Keratinocyte (primary cell): Measurements from ENCODE around the gene EXT2. TPM values are rescaled to one million over a fixed set of nuclear protein-coding genes. Genes with fewer than 3 reads are reported as not detected.

ENCODE experiments used
- DNase-seq: peaks from one replicate; pipeline ENCODE4 v3.0.0-alpha.2; 2011; ENCODE audit warnings: low read depth, missing footprints, low spot score
- FAIRE-seq: peaks from 2 replicates; lab custom pipeline; 2011; peaks lifted over from hg19 to GRCh38; lab: Jason Lieb, UNC
- H2AFZ ChIP-seq: 2 replicates; pipeline ENCODE4 v1.6.0; 2012; ENCODE audit warnings: low read length, control low read depth, inconsistent platforms; ENCODE audit not compliant: control insufficient read depth
- H3K27ac ChIP-seq: 2 replicates; pipeline ENCODE4 v1.5.1; 2011; ENCODE audit warnings: low read length; ENCODE audit not compliant: control insufficient read depth, insufficient read depth
- H3K27me3 ChIP-seq: 3 replicates; pipeline ENCODE4 v1.6.0; 2011; ENCODE audit warnings: low read length; ENCODE audit not compliant: control insufficient read depth, insufficient read depth; ENCODE audit errors: extremely low read depth
- H3K36me3 ChIP-seq, 2 experiments: 2 replicates in 1 of 2; 3 replicates in 1 of 2; pipeline ENCODE4 v1.5.1; 2011; ENCODE audit warnings: low read length in 2 of 2, mild to moderate bottlenecking in 1 of 2; ENCODE audit not compliant: control insufficient read depth in 2 of 2, insufficient read depth in 2 of 2; ENCODE audit errors: extremely low read depth in 1 of 2
- H3K4me1 ChIP-seq: 3 replicates; pipeline ENCODE4 v1.5.1; 2011; ENCODE audit warnings: low read length; ENCODE audit not compliant: control insufficient read depth, insufficient read depth; ENCODE audit errors: extremely low read depth
- H3K4me2 ChIP-seq: 3 replicates; pipeline ENCODE4 v1.6.0; 2011; ENCODE audit warnings: low read depth, low read length; ENCODE audit not compliant: control insufficient read depth, insufficient read depth; ENCODE audit errors: extremely low read depth
- H3K4me3 ChIP-seq, 3 experiments: fragments of 200-600 bp in 1 of 3; sonication (generic) in 1 of 3; 2 replicates in 2 of 3; 3 replicates in 1 of 3; pipeline ENCODE4 v1.5.1; 2011 to 2016; ENCODE audit warnings: low read length in 3 of 3, mild to moderate bottlenecking in 3 of 3, control low read depth in 2 of 3, inconsistent platforms in 1 of 3, low read depth in 1 of 3, mixed read lengths in 1 of 3, mixed run types in 1 of 3, moderate library complexity in 1 of 3; ENCODE audit not compliant: control insufficient read depth in 2 of 3, insufficient read depth in 2 of 3; ENCODE audit errors: extremely low read depth in 1 of 3
- H3K79me2 ChIP-seq: 2 replicates; pipeline ENCODE4 v1.6.0; 2012; ENCODE audit warnings: low read length; ENCODE audit not compliant: control insufficient read depth, insufficient read depth
- H3K9ac ChIP-seq: 3 replicates; pipeline ENCODE4 v1.6.0; 2011; ENCODE audit warnings: low read length; ENCODE audit not compliant: control insufficient read depth, insufficient read depth; ENCODE audit errors: extremely low read depth
- H3K9me1 ChIP-seq: 3 replicates; pipeline ENCODE4 v1.6.0; 2011; ENCODE audit warnings: low read length; ENCODE audit not compliant: control insufficient read depth, insufficient read depth; ENCODE audit errors: extremely low read depth
- H3K9me3 ChIP-seq: 2 replicates; pipeline ENCODE4 v1.5.1; 2012; ENCODE audit warnings: low read depth, low read length; ENCODE audit not compliant: control insufficient read depth
- H4K20me1 ChIP-seq: 3 replicates; pipeline ENCODE4 v1.6.0; 2011; ENCODE audit warnings: low read length; ENCODE audit not compliant: control insufficient read depth, insufficient read depth; ENCODE audit errors: extremely low read depth
- CTCF ChIP-seq, 3 experiments: IDR thresholded peaks in 1 of 3; conservative IDR thresholded peaks in 1 of 3; optimal IDR thresholded peaks in 1 of 3; 2 replicates in 2 of 3; 3 replicates in 1 of 3; pipeline versions ENCODE3 to v1.5.1; 2011; ENCODE audit warnings: low read length in 3 of 3, mild to moderate bottlenecking in 3 of 3, moderate library complexity in 2 of 3, control low read depth in 1 of 3, inconsistent platforms in 1 of 3; ENCODE audit not compliant: insufficient read depth in 2 of 3; ENCODE audit errors: extremely low read depth in 1 of 3
- EZH2 ChIP-seq: IDR thresholded peaks from one replicate; pipeline ENCODE4 v1.6.1; 2012; ENCODE audit warnings: inconsistent platforms, mild to moderate bottlenecking, low read length, moderate library complexity
- dilution Hi-C: fragments of 300-500 bp; cut with MboI; formaldehyde crosslinking; loops from one replicate; pipeline ENCODE4 v1.7.0; 2020; ENCODE audit warnings: low sequenced_read_pairs; ENCODE audit not compliant: extremely low pct_ligation_motif_present
- polyA plus RNA-seq, 5 experiments: library from polyadenylated mRNA; depleted of rRNA in 3 of 5; stranded (reverse) in 3 of 5; stranded (forward) in 1 of 5; unstranded in 1 of 5; fragments of >200 nt; gene quantifications; 1 replicate in 1 of 5; 2 replicates in 3 of 5; 3 replicates in 1 of 5; pipeline versions ENCODE4 v1.2.1 to v1.2.3, GENCODE V29; 2011 to 2012; ENCODE audit warnings: missing spikeins in 2 of 5, low read depth in 1 of 5, low replicate concordance in 1 of 5

The EXT2 gene
- polyA plus RNA-seq, 1 donor (not counting 4 experiments of a cell fraction or from before 2014, with no cell fraction given) = 148 TPM

- Histone ChIP-seq H3K4me2 (no peak overlapping the region), H3K4me3 (no peak overlapping the region), H3K27ac (no peak overlapping the region), H4K20me1 (peaks cover 11% of the 10 kb centered on the region), H3K36me3 (peaks cover 0 to under 1% of the 10 kb centered on the region in 2 experiments), H3K9me3 (no peaks in the 10 kb centered on the region), H3K9me1 (no peaks in the 10 kb centered on the region), H2AFZ (no peak overlapping the region), H3K4me1 (no peaks in the 10 kb centered on the region), H3K27me3 (no peaks in the 10 kb centered on the region), H3K9ac (no peak overlapping the region), H3K79me2 (peaks cover 7% of the 10 kb centered on the region)
- no peak for TF ChIP-seq CTCF (optimal IDR thresholded peaks at IDR 0.05 in 1 of 3, IDR thresholded peaks at IDR 0.05 in 1 of 3, conservative IDR thresholded peaks at IDR 0.05 in 1 of 3; ENCODE audit: extremely low read depth in 1 of 3, insufficient read depth in 2 of 3, low read length in 3 of 3)
- no peak for TF ChIP-seq EZH2
- DNase-seq (no peak), FAIRE-seq (no peak)
- dilution Hi-C loops = no loop called here
Observed at GRCh38 chr11:44162004-44162403, 66.5 kb downstream of the EXT2 start.

GRCh38 chr11:44162662-44163061 lies 67.2 kb downstream of the EXT2 start:
- no peaks in the 10 kb centered on the region for H3K9me3 ChIP-seq
- H3K9ac ChIP-seq = no peak overlapping the region
- no peaks in the 10 kb centered on the region for H3K4me1 ChIP-seq
- FAIRE-seq (no peak), DNase-seq (no peak)
- no peak overlapping the region for H3K4me3 ChIP-seq
- dilution Hi-C loops = no loop called here
- H3K79me2 ChIP-seq = peaks cover 6% of the 10 kb centered on the region
- no peak overlapping the region for H2AFZ ChIP-seq
- H4K20me1 ChIP-seq = peaks cover 11% of the 10 kb centered on the region
- H3K27ac ChIP-seq = no peak overlapping the region
- H3K36me3 ChIP-seq = no peaks in the 10 kb centered on the region
- H3K9me1 ChIP-seq = no peaks in the 10 kb centered on the region
- no peak overlapping the region for H3K4me2 ChIP-seq
- TF ChIP-seq EZH2 = no peak
- TF ChIP-seq CTCF (optimal IDR thresholded peaks at IDR 0.05 in 1 of 3, IDR thresholded peaks at IDR 0.05 in 1 of 3, conservative IDR thresholded peaks at IDR 0.05 in 1 of 3; ENCODE audit: extremely low read depth in 1 of 3, insufficient read depth in 2 of 3, low read length in 3 of 3) = no peak
- no peaks in the 10 kb centered on the region for H3K27me3 ChIP-seq
